ENCODE results near the gene PJA1.

Gene PJA1

DNA sequence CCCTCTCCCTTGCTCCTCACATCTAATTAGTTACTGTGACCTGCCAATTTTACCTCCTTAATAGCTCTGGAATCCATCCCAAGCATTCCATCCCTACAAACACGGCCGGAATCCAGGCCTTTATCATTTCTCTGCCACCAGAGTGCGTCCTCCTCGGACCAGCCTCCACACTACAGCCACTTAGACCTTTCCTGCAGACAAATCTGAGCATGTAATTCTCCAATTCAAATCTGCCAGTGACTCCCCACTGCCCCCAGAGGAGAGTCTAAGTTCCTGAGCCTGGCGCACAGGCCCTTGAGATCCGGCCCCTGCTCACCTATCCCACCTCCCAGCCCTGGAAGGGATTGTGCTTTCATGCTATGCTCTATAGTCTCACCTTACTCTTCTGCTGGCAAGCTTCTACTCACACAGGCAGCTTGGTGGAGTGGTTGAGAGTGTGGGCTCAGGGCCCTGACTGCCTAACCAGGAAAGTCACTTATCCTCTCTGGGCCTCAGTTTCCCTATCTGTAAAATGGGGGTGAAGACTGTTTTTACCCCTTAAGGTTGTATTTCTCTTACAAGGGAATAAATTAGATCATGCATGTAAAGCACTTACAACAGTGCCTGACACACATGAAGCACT lies 31.2 kb downstream of the PJA1 start:
- H3K9me3 Mint-ChIP-seq = no peaks in the 10 kb centered on the region
- H3K4me3 Mint-ChIP-seq = no peak overlapping the region
- no peak overlapping the region for H3K27ac Mint-ChIP-seq (ENCODE audit: low read depth)
- no peaks in the 10 kb centered on the region for H3K27me3 Mint-ChIP-seq
- no peaks in the 10 kb centered on the region for H3K36me3 Mint-ChIP-seq (ENCODE audit: insufficient read depth)
- no peaks in the 10 kb centered on the region for H3K4me1 Mint-ChIP-seq
- no peak for ATAC-seq (replicated peaks; ENCODE audit: extremely low read depth, poor library complexity, severe bottlenecking)
- DNase-seq (ENCODE audit: low spot score in 2 of 2) = no peak

DNA sequence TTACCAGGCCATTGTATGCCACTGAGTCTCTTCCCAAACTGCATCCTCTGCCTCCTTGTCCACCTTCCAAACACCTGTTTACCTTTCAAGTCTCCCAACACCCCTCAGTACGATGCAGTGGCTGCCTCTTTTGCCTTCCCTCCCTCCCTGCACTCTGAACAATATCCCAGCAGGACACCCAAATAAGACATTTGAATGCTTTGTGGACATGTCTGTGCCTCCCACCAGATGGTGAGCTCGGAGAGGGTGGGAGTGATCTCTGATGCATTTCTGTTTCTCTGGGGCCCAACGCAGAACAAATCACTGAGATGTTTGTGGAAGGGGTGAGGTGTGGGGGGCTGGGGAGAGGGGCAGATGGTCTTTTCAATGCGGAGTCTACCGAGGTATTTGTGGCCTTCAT lies 33.4 kb downstream of the PJA1 start:
- no peak overlapping the region for H3K27ac Mint-ChIP-seq (ENCODE audit: low read depth)
- no peaks in the 10 kb centered on the region for H3K9me3 Mint-ChIP-seq

DNA sequence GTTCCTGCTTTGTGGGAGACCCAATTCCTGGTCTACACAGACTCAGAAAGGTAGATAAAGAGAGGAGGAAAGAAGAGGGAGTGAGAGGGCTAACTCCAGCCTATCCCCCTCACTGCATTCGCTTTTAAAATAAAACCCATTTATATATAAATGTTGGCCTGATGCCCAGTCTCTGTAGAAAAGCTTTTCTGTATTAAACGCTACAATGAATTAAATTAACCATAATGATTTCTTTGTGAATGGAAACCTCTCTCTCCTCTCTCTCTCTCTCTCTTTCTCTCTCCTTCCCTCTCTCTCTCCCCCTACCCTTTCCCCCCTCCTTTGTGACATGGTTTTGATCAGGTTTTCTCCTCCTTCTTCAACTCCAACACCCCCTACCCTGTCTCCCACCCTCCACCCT lies 34.8 kb downstream of the PJA1 start:
- Mint-ChIP-seq H3K4me3 (no peak overlapping the region), H3K36me3 (ENCODE audit: insufficient read depth) (no peaks in the 10 kb centered on the region), H3K27me3 (peaks cover 9% of the 10 kb centered on the region), H3K4me1 (peaks cover 5% of the 10 kb centered on the region), H3K9me3 (no peaks in the 10 kb centered on the region), H3K27ac (ENCODE audit: low read depth) (no peak overlapping the region)
- no peak for DNase-seq (ENCODE audit: low spot score in 2 of 2)
- no peak for ATAC-seq (replicated peaks; ENCODE audit: extremely low read depth, poor library complexity, severe bottlenecking)

More for the DNA sequence above, 33.4 kb downstream of the PJA1 start:
- no peak for ATAC-seq (replicated peaks; ENCODE audit: extremely low read depth, poor library complexity, severe bottlenecking)
- H3K36me3 Mint-ChIP-seq (ENCODE audit: insufficient read depth) = no peaks in the 10 kb centered on the region
- H3K4me1 Mint-ChIP-seq = peaks cover 5% of the 10 kb centered on the region
- no peak for DNase-seq (ENCODE audit: low spot score in 2 of 2)
- peaks cover 9% of the 10 kb centered on the region for H3K27me3 Mint-ChIP-seq
- H3K4me3 Mint-ChIP-seq = no peak overlapping the region

DNA sequence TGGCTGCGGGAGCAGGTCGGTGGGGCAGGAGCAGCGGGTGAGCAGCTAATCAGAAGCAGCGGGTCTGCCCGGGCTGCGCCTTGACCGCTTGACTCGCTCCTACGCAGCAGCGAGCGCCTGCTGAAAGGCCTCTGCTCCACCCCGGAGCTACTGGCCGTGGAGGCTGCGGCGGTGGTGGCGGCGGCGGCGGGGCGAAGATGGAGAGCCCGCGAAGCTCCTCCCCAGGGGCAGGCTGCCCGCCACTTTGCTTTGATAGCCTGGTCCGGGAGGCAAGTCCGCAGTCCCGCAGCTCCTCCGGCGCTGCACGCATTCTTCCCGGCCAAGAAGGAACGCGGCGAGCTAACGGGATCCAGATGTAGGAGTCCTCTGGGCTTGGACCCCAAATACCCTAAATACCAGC lies 36.7 kb downstream of the PJA1 start:
- peaks cover 9% of the 10 kb centered on the region for H3K27me3 Mint-ChIP-seq
- no peak overlapping the region for H3K4me3 Mint-ChIP-seq
- no peak for DNase-seq (ENCODE audit: low spot score in 2 of 2)
- H3K9me3 Mint-ChIP-seq = no peaks in the 10 kb centered on the region
- no peak for ATAC-seq (replicated peaks; ENCODE audit: extremely low read depth, poor library complexity, severe bottlenecking)
- H3K36me3 Mint-ChIP-seq (ENCODE audit: insufficient read depth) = no peaks in the 10 kb centered on the region
- no peak overlapping the region for H3K27ac Mint-ChIP-seq (ENCODE audit: low read depth)
- H3K4me1 Mint-ChIP-seq = peaks cover 5% of the 10 kb centered on the region

DNA sequence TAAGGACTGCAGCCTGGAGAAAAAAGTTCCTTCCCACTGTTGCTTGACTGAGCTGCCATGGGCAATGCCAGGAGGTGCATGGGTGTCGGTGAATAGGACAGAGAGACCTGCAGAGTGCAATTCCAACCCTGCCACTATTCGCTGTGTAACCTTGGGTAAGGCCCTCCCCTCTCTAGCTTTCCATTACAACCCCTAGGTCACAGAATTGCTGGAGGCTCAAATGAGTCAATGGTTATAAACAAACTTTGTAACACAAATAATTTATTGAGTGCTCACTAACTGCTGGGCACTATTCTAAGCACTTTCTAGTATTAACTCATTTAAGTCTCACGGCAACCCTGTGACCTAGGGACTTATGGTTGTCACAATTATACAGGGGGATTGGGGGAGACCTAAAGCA lies 37.8 kb downstream of the PJA1 start:
- Mint-ChIP-seq H3K36me3 (ENCODE audit: insufficient read depth) (no peaks in the 10 kb centered on the region), H3K27ac (ENCODE audit: low read depth) (no peak overlapping the region), H3K9me3 (no peaks in the 10 kb centered on the region), H3K27me3 (peaks cover 9% of the 10 kb centered on the region), H3K4me1 (peaks cover 5% of the 10 kb centered on the region), H3K4me3 (no peak overlapping the region)
- no peak for ATAC-seq (replicated peaks; ENCODE audit: extremely low read depth, poor library complexity, severe bottlenecking)
- no peak for DNase-seq (ENCODE audit: low spot score in 2 of 2)

DNA sequence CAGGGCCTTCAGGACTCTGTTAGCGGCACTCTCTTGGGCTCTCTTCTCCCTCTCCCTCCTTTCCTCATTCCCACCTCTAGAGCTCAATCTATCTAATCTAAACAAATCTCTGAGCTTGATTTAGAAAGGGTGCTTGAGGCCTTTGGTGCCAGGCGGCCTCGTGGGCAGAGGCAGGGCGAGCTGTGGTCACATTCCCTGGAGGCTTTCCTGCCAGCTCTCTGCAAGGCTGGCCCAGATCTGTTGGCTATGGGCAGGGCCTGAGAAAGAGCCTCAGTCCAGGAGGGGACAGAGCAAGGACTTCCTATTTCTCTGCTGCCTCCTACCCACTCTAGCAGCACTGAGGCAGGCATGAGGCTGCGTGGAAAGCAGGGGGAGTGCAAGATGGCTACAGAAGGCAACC lies 38.6 kb downstream of the PJA1 start:
- Mint-ChIP-seq H3K9me3 (no peaks in the 10 kb centered on the region), H3K4me1 (peaks cover 5% of the 10 kb centered on the region), H3K36me3 (ENCODE audit: insufficient read depth) (no peaks in the 10 kb centered on the region), H3K27me3 (peaks cover 9% of the 10 kb centered on the region), H3K27ac (ENCODE audit: low read depth) (no peak overlapping the region), H3K4me3 (no peak overlapping the region)
- no peak for DNase-seq (ENCODE audit: low spot score in 2 of 2)
- ATAC-seq (replicated peaks; ENCODE audit: extremely low read depth, poor library complexity, severe bottlenecking) = no peak

DNA sequence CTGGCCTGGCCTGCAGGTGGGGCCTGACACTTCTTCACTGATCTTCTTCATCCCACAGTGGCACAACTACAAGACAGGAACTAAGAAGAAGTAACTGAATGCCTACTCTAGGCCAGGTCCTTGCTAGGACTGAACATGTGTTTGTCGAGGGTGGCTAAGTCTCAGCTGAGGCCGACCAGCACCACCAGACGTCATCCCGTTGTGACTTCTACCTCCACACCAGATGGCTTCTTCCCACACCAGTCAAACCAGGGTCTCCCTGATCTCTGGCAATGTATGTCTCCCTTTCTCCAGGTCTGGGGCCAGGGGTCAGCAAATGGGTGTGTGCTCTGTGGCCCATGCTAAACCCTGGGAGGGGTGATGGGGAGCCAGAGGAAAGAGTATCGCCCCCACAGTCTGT lies 40.2 kb downstream of the PJA1 start:
- Mint-ChIP-seq H3K4me1 (peaks cover 5% of the 10 kb centered on the region), H3K36me3 (ENCODE audit: insufficient read depth) (no peaks in the 10 kb centered on the region), H3K9me3 (no peaks in the 10 kb centered on the region), H3K27me3 (peaks cover 9% of the 10 kb centered on the region), H3K27ac (ENCODE audit: low read depth) (no peak overlapping the region), H3K4me3 (no peak overlapping the region)
- DNase-seq (ENCODE audit: low spot score in 2 of 2) (no peak), ATAC-seq (replicated peaks; ENCODE audit: extremely low read depth, poor library complexity, severe bottlenecking) (no peak)

DNA sequence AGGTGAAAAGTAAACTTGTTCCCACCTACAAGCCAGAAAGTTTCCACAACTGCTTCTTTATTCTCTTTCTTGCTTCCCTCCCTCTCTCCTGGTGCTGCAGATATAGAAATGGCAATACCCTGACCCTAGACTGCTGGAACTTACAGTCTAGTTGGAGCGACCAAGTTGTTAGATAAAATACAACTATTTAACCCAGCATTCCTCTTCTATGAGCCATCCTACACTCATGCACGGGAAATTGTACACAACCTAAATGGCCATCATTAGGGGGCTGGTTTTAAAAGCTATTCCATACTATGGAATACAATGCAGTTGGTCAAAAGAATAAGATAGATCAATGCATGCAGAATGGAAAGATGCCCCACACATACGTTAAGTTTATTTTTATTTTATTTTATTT lies 41.1 kb downstream of the PJA1 start:
- peaks cover 9% of the 10 kb centered on the region for H3K27me3 Mint-ChIP-seq
- no peak overlapping the region for H3K4me3 Mint-ChIP-seq
- DNase-seq (ENCODE audit: low spot score in 2 of 2) (no peak), ATAC-seq (replicated peaks; ENCODE audit: extremely low read depth, poor library complexity, severe bottlenecking) (no peak)
- H3K27ac Mint-ChIP-seq (ENCODE audit: low read depth) = no peak overlapping the region
- H3K36me3 Mint-ChIP-seq (ENCODE audit: insufficient read depth) = no peaks in the 10 kb centered on the region
- no peaks in the 10 kb centered on the region for H3K9me3 Mint-ChIP-seq
- peaks cover 5% of the 10 kb centered on the region for H3K4me1 Mint-ChIP-seq

DNA sequence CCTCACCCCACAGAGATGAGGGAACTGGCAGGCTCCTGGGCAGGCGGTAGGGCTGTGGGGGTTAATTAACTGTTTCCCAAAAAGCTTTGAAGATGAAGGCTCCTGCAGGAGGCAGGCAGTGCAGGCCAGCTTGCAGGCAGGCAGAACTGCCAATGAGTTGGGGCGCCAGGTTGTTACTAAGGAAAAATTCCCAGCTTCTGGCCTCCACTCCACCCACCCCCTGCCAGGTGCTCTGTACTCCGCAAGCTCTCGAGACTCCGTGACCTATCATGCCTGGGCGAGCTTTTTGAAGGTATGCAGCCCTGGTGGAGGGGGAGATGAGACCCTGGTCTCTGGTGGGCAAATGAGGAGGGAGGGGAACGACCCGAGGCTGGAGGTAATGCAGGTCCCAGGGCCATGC lies 41.8 kb downstream of the PJA1 start:
- Mint-ChIP-seq H3K36me3 (ENCODE audit: insufficient read depth) (no peaks in the 10 kb centered on the region), H3K4me3 (no peak overlapping the region), H3K9me3 (no peaks in the 10 kb centered on the region), H3K4me1 (peaks cover 5% of the 10 kb centered on the region), H3K27ac (ENCODE audit: low read depth) (no peak overlapping the region), H3K27me3 (peaks cover 8% of the 10 kb centered on the region)
- DNase-seq (ENCODE audit: low spot score in 2 of 2) (no peak), ATAC-seq (replicated peaks; ENCODE audit: extremely low read depth, poor library complexity, severe bottlenecking) (no peak)

DNA sequence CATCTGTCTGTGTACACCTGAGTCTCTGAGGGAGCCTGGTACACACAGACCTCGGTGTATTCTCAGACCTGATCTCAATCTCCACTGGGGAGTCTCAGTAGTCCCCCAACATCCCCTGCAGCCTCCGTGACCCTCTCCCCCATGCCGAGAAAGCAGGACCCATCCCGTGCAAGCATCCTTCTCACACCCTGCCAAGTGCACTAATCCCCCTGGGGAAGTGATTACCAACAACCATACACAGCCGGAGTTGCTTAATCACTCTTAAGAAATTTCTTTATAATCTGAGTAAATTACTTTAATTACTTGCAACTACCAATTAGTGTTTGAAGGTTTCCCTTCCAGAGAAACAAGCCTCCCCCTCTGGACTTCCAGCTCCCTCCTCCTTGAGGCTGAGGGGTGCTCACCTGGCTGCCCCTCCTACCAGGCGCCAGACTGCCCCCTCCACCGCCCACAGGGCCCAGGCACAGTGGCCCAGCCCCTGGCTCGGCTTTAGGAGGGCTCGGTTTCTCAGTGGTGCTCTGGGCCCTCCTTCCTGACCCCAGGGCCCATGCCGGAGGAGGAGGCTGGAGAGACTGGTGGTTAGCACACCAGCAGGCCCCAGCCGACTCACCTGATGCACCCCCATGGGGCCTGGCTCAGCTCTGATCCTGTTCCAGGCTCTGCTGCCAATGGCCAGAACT lies 43.8 kb downstream of the PJA1 start:
- Mint-ChIP-seq H3K36me3 (ENCODE audit: insufficient read depth) (no peaks in the 10 kb centered on the region), H3K4me3 (no peak overlapping the region), H3K4me1 (no peaks in the 10 kb centered on the region), H3K27ac (ENCODE audit: low read depth) (no peak overlapping the region), H3K27me3 (no peaks in the 10 kb centered on the region), H3K9me3 (no peaks in the 10 kb centered on the region)
- DNase-seq (ENCODE audit: low spot score in 2 of 2) (no peak), ATAC-seq (replicated peaks; ENCODE audit: extremely low read depth, poor library complexity, severe bottlenecking) (no peak)

DNA sequence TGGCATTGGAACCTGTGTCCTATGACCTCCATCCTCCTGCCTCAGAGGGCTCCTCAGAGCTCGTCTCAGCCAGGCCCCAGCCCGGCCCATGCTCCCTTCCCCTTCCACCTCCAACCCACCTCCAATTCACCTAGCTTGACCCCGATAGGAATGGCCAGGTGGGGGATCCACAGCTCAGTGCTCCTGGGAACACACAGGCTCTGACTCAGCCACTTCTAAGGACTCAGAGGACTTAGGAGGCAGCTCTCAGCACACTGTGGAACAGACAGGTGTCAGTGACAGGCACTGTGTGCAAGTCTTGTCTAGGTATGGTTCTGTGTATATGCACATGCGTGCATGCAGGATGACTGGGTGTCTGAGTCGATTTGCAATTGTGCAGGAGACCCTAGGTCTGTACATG lies 44.8 kb downstream of the PJA1 start:
- H3K27me3 Mint-ChIP-seq = no peaks in the 10 kb centered on the region
- H3K9me3 Mint-ChIP-seq = no peaks in the 10 kb centered on the region
- ATAC-seq (replicated peaks; ENCODE audit: extremely low read depth, poor library complexity, severe bottlenecking) (no peak), DNase-seq (ENCODE audit: low spot score in 2 of 2) (no peak)
- H3K27ac Mint-ChIP-seq (ENCODE audit: low read depth) = no peak overlapping the region
- H3K36me3 Mint-ChIP-seq (ENCODE audit: insufficient read depth) = peaks cover 3% of the 10 kb centered on the region
- H3K4me1 Mint-ChIP-seq = no peaks in the 10 kb centered on the region
- no peak overlapping the region for H3K4me3 Mint-ChIP-seq

DNA sequence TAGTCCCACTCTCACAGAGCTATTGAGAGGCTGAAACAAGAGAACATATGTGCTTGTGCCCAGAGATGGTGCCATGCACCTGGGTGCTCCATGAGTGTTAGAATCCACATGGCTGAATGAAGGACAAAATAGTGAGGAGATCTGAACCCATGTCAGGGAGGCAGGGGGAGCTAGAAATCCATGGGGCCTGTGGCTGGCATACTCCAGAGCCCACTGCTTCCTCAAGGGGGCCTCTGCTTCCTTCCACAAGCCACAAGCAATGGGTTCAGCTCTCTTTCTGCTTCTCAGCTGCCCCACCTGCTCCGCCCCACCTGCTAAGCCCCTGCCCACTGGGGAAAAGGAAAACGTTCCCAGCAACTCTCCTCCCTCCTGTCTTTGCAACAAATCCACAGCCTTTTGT lies 46.1 kb downstream of the PJA1 start:
- H3K4me3 Mint-ChIP-seq = no peak overlapping the region
- peaks cover 3% of the 10 kb centered on the region for H3K36me3 Mint-ChIP-seq (ENCODE audit: insufficient read depth)
- no peaks in the 10 kb centered on the region for H3K27me3 Mint-ChIP-seq
- H3K4me1 Mint-ChIP-seq = no peaks in the 10 kb centered on the region
- no peaks in the 10 kb centered on the region for H3K9me3 Mint-ChIP-seq
- no peak overlapping the region for H3K27ac Mint-ChIP-seq (ENCODE audit: low read depth)
- ATAC-seq (replicated peaks; ENCODE audit: extremely low read depth, poor library complexity, severe bottlenecking) = no peak
- DNase-seq (ENCODE audit: low spot score in 2 of 2) = no peak

DNA sequence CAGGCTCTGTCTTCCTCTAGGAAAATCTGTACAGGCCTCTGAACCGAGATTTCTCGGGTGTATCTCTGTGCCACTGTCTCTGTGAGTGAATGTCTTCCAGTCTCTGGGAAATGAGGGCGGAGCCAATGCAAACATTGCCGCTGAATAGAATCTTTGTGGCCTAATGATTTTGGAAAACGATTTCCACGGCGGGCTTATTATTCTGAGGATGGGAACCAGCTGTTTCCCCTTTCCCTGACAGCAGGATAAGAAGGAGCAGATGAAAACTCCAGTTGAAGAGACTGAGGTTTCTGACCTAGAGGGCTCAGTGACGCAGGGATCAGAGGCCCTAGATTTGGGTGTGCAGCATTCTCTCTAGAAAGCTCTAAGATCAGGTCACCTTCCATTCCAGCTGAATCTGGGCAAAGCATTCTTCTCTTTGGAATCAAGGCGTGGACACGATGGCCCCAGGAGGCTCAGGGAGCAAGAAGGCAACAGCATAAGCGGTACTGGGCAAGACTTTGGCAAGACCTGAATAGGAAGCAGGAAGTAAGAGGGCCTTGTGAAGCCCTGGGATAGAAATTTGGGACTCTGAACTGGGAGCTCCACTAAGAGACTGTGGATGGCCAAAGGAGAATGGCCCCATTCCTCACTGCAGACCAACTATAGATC lies 47.3 kb downstream of the PJA1 start:
- Mint-ChIP-seq H3K9me3 (no peaks in the 10 kb centered on the region), H3K36me3 (ENCODE audit: insufficient read depth) (peaks cover 3% of the 10 kb centered on the region), H3K27me3 (no peaks in the 10 kb centered on the region), H3K4me3 (no peak overlapping the region), H3K27ac (ENCODE audit: low read depth) (no peak overlapping the region), H3K4me1 (no peaks in the 10 kb centered on the region)
- ATAC-seq (replicated peaks; ENCODE audit: extremely low read depth, poor library complexity, severe bottlenecking) (no peak), DNase-seq (ENCODE audit: low spot score in 2 of 2) (no peak)
